ENCODE results near the gene ETFB. TPM values are rescaled to one million over a fixed set of nuclear protein-coding genes. Genes with fewer than 3 reads are reported as not detected.

The ETFB gene
- total and polyA plus RNA-seq, 9 of the 15 experiments (the other 6 are each of a cell fraction or from before 2014, with no cell fraction given): 18.1 to 143 (median 96.1) TPM

DNA sequence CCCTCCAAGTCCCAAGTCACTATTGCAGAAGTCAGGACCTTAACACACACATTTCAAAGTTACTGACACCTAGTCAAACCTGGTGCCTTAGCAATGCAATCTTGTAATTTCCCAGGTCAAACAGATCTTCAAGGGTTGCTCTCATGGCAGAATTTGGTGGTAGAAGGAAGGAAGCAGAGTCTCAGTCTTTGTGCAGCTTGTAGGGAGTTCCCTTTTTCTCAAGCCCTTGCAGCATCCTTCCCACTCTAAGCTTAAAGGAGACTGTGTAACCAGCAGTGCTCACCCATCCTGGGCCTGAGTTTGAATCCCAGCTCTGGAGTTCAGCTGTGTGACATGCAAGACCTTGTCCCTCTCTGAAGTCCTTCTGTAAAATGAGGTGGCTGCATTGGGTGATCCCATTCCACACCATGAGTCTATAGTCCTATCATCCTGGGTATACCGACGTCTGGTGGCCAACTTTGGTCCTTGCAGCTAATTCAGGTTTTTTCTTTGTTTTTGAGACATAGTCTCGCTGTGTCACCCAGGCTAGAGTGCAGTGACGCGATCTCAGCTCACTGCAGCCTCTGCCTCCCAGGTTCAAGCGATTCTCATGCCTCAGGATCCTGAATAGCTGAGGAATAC, 41.4 kb upstream of the ETFB start (continued):
- TF ChIP-seq CREB1 (IDR thresholded peaks at IDR 0.05): no peak
- TF ChIP-seq CREB1 (CRISPR knock-in tag; IDR thresholded peaks at IDR 0.05): 0 out of 2 replicates have a peak, but pooled peaks have one; percentile 18
- TF ChIP-seq, protein P1, sequence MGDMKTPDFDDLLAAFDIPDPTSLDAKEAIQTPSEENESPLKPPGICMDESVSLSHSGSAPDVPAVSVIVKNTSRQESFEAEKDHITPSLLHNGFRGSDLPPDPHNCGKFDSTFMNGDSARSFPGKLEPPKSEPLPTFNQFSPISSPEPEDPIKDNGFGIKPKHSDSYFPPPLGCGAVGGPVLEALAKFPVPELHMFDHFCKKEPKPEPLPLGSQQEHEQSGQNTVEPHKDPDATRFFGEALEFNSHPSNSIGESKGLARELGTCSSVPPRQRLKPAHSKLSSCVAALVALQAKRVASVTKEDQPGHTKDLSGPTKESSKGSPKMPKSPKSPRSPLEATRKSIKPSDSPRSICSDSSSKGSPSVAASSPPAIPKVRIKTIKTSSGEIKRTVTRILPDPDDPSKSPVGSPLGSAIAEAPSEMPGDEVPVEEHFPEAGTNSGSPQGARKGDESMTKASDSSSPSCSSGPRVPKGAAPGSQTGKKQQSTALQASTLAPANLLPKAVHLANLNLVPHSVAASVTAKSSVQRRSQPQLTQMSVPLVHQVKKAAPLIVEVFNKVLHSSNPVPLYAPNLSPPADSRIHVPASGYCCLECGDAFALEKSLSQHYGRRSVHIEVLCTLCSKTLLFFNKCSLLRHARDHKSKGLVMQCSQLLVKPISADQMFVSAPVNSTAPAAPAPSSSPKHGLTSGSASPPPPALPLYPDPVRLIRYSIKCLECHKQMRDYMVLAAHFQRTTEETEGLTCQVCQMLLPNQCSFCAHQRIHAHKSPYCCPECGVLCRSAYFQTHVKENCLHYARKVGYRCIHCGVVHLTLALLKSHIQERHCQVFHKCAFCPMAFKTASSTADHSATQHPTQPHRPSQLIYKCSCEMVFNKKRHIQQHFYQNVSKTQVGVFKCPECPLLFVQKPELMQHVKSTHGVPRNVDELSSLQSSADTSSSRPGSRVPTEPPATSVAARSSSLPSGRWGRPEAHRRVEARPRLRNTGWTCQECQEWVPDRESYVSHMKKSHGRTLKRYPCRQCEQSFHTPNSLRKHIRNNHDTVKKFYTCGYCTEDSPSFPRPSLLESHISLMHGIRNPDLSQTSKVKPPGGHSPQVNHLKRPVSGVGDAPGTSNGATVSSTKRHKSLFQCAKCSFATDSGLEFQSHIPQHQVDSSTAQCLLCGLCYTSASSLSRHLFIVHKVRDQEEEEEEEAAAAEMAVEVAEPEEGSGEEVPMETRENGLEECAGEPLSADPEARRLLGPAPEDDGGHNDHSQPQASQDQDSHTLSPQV (IDR thresholded peaks at IDR 0.05): no peak
- TF ChIP-seq ZNF121 (CRISPR knock-in tag; conservative IDR thresholded peaks at IDR 0.05): no peak
- no peak for TF ChIP-seq POLR2AphosphoS5 (IDR thresholded peaks at IDR 0.05; ENCODE audit: control insufficient read depth, insufficient read depth, low read depth, low read length)
- TF ChIP-seq RBM25 (IDR thresholded peaks at IDR 0.05; ENCODE audit: low read depth, low read length, severe bottlenecking): peak; percentile 28
- TF ChIP-seq SMC3 (conservative IDR thresholded peaks at IDR 0.05; ENCODE audit: insufficient read depth, low read depth, low read length): peak; percentile 89
- peak; percentile 66; the same call in 1 of the 2 replicates for TF ChIP-seq ZNF263 (CRISPR knock-in tag; IDR thresholded peaks at IDR 0.05; ENCODE audit: borderline replicate concordance)
- TF ChIP-seq, protein P2, sequence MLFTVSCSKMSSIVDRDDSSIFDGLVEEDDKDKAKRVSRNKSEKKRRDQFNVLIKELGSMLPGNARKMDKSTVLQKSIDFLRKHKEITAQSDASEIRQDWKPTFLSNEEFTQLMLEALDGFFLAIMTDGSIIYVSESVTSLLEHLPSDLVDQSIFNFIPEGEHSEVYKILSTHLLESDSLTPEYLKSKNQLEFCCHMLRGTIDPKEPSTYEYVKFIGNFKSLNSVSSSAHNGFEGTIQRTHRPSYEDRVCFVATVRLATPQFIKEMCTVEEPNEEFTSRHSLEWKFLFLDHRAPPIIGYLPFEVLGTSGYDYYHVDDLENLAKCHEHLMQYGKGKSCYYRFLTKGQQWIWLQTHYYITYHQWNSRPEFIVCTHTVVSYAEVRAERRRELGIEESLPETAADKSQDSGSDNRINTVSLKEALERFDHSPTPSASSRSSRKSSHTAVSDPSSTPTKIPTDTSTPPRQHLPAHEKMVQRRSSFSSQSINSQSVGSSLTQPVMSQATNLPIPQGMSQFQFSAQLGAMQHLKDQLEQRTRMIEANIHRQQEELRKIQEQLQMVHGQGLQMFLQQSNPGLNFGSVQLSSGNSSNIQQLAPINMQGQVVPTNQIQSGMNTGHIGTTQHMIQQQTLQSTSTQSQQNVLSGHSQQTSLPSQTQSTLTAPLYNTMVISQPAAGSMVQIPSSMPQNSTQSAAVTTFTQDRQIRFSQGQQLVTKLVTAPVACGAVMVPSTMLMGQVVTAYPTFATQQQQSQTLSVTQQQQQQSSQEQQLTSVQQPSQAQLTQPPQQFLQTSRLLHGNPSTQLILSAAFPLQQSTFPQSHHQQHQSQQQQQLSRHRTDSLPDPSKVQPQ (CRISPR knock-in tag; IDR thresholded peaks at IDR 0.05; ENCODE audit: borderline replicate concordance): no peak
- TF ChIP-seq, protein P3, sequence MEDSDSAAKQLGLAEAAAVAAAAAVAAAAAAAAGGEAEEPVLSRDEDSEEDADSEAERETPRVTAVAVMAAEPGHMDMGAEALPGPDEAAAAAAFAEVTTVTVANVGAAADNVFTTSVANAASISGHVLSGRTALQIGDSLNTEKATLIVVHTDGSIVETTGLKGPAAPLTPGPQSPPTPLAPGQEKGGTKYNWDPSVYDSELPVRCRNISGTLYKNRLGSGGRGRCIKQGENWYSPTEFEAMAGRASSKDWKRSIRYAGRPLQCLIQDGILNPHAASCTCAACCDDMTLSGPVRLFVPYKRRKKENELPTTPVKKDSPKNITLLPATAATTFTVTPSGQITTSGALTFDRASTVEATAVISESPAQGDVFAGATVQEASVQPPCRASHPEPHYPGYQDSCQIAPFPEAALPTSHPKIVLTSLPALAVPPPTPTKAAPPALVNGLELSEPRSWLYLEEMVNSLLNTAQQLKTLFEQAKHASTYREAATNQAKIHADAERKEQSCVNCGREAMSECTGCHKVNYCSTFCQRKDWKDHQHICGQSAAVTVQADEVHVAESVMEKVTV (CRISPR knock-in tag; IDR thresholded peaks at IDR 0.05): peak; percentile 70; the same call in 1 of the 2 replicates
- no peak for TF ChIP-seq CXXC5 (CRISPR knock-in tag; IDR thresholded peaks at IDR 0.05)
- no peak for TF ChIP-seq KLF1 (tag; IDR thresholded peaks at IDR 0.05)
- TF ChIP-seq, protein P4, sequence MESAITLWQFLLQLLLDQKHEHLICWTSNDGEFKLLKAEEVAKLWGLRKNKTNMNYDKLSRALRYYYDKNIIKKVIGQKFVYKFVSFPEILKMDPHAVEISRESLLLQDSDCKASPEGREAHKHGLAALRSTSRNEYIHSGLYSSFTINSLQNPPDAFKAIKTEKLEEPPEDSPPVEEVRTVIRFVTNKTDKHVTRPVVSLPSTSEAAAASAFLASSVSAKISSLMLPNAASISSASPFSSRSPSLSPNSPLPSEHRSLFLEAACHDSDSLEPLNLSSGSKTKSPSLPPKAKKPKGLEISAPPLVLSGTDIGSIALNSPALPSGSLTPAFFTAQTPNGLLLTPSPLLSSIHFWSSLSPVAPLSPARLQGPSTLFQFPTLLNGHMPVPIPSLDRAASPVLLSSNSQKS (CRISPR knock-in tag; IDR thresholded peaks at IDR 0.05): no peak
- TF ChIP-seq TCF7L2 (IDR thresholded peaks at IDR 0.05; ENCODE audit: low read depth, low read length): no peak
- no peak for TF ChIP-seq ZNF778 (CRISPR knock-in tag; IDR thresholded peaks at IDR 0.05)
- TF ChIP-seq TAL1 (IDR thresholded peaks at IDR 0.05): no peak
- TF ChIP-seq SMAD2 (IDR thresholded peaks at IDR 0.05; ENCODE audit: low read depth, low read length): no peak

Measured in K562 (cell line).